Fibroblast of the aortic adventitia (primary cell): ENCODE measurements around the gene ANK2. TPM values are rescaled to one million over a fixed set of nuclear protein-coding genes. Genes with fewer than 3 reads are reported as not detected.

Source experiments
- DNase-seq: peaks from one replicate; pipeline ENCODE4 v3.0.0-alpha.2; 2010; ENCODE audit warnings: low read depth
- H3K4me3 ChIP-seq: 2 replicates; pipeline ENCODE4 v1.5.1; 2011; ENCODE audit warnings: low read depth, mild to moderate bottlenecking, control low read depth, low read length, moderate library complexity
- total RNA-seq: library from RNA; depleted of rRNA; stranded (reverse); fragments of >200 nt; gene quantifications from 2 replicates; pipeline ENCODE4 v1.2.3, GENCODE V29; 2012; ENCODE audit warnings: low replicate concordance
- TF ChIP-seq, protein P1 (sequence below): IDR thresholded peaks from 2 replicates; pipeline ENCODE4 v1.5.1; 2011; ENCODE audit warnings: mild to moderate bottlenecking, low read length, control low read depth, inconsistent platforms; ENCODE audit not compliant: insufficient read depth

ANK2 gene
- total RNA-seq, 1 donor, result 200 TPM

GRCh38 chr4:113371111-113371510 lies 321.7 kb downstream of the ANK2 start:
- DNase-seq, result peak; percentile 17
- TF ChIP-seq, protein P1, sequence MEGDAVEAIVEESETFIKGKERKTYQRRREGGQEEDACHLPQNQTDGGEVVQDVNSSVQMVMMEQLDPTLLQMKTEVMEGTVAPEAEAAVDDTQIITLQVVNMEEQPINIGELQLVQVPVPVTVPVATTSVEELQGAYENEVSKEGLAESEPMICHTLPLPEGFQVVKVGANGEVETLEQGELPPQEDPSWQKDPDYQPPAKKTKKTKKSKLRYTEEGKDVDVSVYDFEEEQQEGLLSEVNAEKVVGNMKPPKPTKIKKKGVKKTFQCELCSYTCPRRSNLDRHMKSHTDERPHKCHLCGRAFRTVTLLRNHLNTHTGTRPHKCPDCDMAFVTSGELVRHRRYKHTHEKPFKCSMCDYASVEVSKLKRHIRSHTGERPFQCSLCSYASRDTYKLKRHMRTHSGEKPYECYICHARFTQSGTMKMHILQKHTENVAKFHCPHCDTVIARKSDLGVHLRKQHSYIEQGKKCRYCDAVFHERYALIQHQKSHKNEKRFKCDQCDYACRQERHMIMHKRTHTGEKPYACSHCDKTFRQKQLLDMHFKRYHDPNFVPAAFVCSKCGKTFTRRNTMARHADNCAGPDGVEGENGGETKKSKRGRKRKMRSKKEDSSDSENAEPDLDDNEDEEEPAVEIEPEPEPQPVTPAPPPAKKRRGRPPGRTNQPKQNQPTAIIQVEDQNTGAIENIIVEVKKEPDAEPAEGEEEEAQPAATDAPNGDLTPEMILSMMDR, result no peak
- no peak overlapping the region for H3K4me3 ChIP-seq

GRCh38 chr4:113375964-113376666 lies 326.7 kb downstream of the ANK2 start:
- no peak for DNase-seq
- no peak overlapping the region for H3K4me3 ChIP-seq
- TF ChIP-seq, protein P1, result no peak

GRCh38 chr4:113378836-113379235 lies 329.4 kb downstream of the ANK2 start:
- no peak overlapping the region for H3K4me3 ChIP-seq
- TF ChIP-seq, protein P1, result no peak
- no peak for DNase-seq

GRCh38 chr4:113382704-113383103 lies 333.3 kb downstream of the ANK2 start:
- no peak overlapping the region for H3K4me3 ChIP-seq

DNA sequence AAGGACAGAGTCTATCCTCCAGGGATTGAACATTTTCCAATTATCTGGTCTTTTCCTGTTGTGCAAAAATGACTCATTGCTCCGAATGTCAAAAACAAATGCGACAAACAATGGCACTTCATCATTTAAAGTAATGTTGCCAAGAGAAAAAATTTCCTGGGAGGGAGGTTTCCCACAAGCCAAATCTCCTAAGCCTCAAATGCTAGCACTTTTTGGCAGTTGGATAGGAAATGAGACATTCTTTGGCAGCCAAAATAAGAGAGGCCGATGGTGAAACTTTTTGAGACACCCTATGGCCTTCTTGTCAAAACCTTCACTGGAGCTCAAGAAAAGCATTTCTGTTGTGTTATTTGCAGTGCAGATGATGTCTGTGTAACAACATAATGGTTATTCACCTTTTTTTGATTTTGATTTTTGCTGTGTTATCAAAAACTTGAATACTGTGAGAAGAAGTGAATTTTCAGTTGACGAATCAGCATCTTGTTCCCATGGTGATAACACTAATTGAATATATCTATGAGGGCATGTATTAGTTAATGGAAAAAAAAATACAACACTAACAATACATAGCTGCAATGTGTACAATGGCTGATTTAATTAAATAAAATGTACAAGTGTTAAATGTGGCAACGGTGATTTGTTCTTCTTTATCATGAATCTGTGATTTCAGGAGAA lies 333.8 kb downstream of the ANK2 start:
- peak; percentile 96 for DNase-seq
- H3K4me3 ChIP-seq, result no peak overlapping the region
- TF ChIP-seq, protein P1, result no peak

More at GRCh38 chr4:113382704-113383103, 333.3 kb downstream of the ANK2 start:
- TF ChIP-seq, protein P1, result peak; percentile 3
- DNase-seq, result peak; percentile 37

DNA sequence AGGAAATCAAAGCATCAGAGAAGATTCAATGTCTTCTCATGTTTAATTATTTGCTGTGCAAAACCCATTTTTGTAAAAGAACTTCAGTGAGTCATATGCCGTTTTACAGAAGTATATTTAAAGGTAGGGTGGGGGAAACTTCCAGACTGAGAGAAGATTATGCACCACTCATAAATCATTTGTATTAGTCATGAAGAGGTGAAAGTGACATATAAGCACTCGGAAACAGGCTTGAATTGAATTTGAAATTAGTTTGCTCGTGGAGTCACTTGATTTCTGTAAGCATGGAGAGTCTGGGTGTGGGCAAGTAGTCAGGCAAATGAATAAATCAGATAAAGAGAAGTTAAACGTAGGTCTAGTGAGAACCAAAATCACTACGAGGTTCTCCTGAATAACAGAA lies 335.1 kb downstream of the ANK2 start:
- DNase-seq, result peak; percentile 89
- TF ChIP-seq, protein P1, result no peak
- H3K4me3 ChIP-seq, result no peak overlapping the region
